H9 (cell line): Measurements from ENCODE around the gene GNAS. TPM values are rescaled to one million over a fixed set of nuclear protein-coding genes. Genes with fewer than 3 reads are reported as not detected.

ENCODE experiments used
- DNase-seq: peaks from one replicate; pipeline ENCODE4 v3.0.0-alpha.2; 2017
- H2AFZ ChIP-seq: one replicate; pipeline ENCODE4 v1.6.1; 2013; ENCODE audit warnings: mild to moderate bottlenecking, low read length, control low read depth, moderate library complexity
- H2AK5ac ChIP-seq: 2 replicates; pipeline ENCODE4 v1.6.1; 2013; ENCODE audit warnings: low read length, control low read depth, mixed read lengths; ENCODE audit not compliant: insufficient read length
- H2BK120ac ChIP-seq: one replicate; pipeline ENCODE4 v1.6.1; 2013; ENCODE audit warnings: low read depth, mild to moderate bottlenecking, low read length, control low read depth, inconsistent platforms; ENCODE audit not compliant: poor library complexity, severe bottlenecking
- H2BK12ac ChIP-seq: 2 replicates; pipeline ENCODE4 v1.6.1; 2013; ENCODE audit warnings: low read length, control low read depth, mixed read lengths, low read depth; ENCODE audit not compliant: insufficient read length
- H2BK15ac ChIP-seq: 2 replicates; pipeline ENCODE4 v1.6.1; 2013; ENCODE audit warnings: low read depth, low read length, control low read depth
- H2BK20ac ChIP-seq: one replicate; pipeline ENCODE4 v1.6.1; 2013; ENCODE audit warnings: low read depth, mild to moderate bottlenecking, low read length, control low read depth, inconsistent platforms; ENCODE audit not compliant: poor library complexity, severe bottlenecking
- H2BK5ac ChIP-seq: 2 replicates; pipeline ENCODE4 v1.6.1; 2013; ENCODE audit warnings: low read length, control low read depth, mixed read lengths; ENCODE audit not compliant: insufficient read length
- H3K14ac ChIP-seq: 2 replicates; pipeline ENCODE4 v1.6.1; 2013; ENCODE audit warnings: low read length, control low read depth; ENCODE audit not compliant: insufficient read depth
- H3K18ac ChIP-seq: 2 replicates; pipeline ENCODE4 v1.6.1; 2013; ENCODE audit warnings: low read depth, mild to moderate bottlenecking, mixed read lengths, low read length, control low read depth; ENCODE audit not compliant: insufficient read length
- H3K23ac ChIP-seq: 2 replicates; pipeline ENCODE4 v1.6.1; 2013; ENCODE audit warnings: low read length, control low read depth, mixed read lengths, low read depth; ENCODE audit not compliant: insufficient read length
- H3K23me2 ChIP-seq: 2 replicates; pipeline ENCODE4 v1.6.1; 2013; ENCODE audit warnings: low read depth, mild to moderate bottlenecking, mixed read lengths, low read length, control low read depth; ENCODE audit not compliant: insufficient read length, poor library complexity, severe bottlenecking
- H3K27ac ChIP-seq: 2 replicates; pipeline ENCODE4 v1.5.1; 2013; ENCODE audit warnings: low read length, control low read depth, mixed read lengths, low read depth; ENCODE audit not compliant: insufficient read length
- H3K27me3 ChIP-seq: 2 replicates; pipeline ENCODE4 v1.6.1; 2013; ENCODE audit warnings: low read length, control low read depth, inconsistent platforms; ENCODE audit not compliant: insufficient read depth
- H3K4ac ChIP-seq: 2 replicates; pipeline ENCODE4 v1.6.1; 2013; ENCODE audit warnings: low read depth, mild to moderate bottlenecking, control low read depth, inconsistent platforms, low read length, moderate library complexity
- H3K4me1 ChIP-seq: 2 replicates; pipeline ENCODE4 v1.6.1; 2013; ENCODE audit warnings: low read length, control low read depth, inconsistent platforms; ENCODE audit not compliant: insufficient read depth
- H3K4me2 ChIP-seq: 2 replicates; pipeline ENCODE4 v1.6.1; 2013; ENCODE audit warnings: low read length, control low read depth, mixed read lengths; ENCODE audit not compliant: insufficient read length, insufficient read depth
- H3K56ac ChIP-seq: 2 replicates; pipeline ENCODE4 v1.6.1; 2013; ENCODE audit warnings: low read depth, mild to moderate bottlenecking, mixed read lengths, low read length, control low read depth; ENCODE audit not compliant: insufficient read length
- H3K79me1 ChIP-seq: 2 replicates; pipeline ENCODE4 v1.6.1; 2013; ENCODE audit warnings: low read depth, mild to moderate bottlenecking, moderate library complexity, low read length, control low read depth, inconsistent platforms; ENCODE audit not compliant: insufficient read depth, poor library complexity, severe bottlenecking
- H3K79me2 ChIP-seq: 2 replicates; pipeline ENCODE4 v1.6.1; 2013; ENCODE audit warnings: low read length, control low read depth, inconsistent platforms; ENCODE audit not compliant: insufficient read depth
- H3K9ac ChIP-seq: 2 replicates; pipeline ENCODE4 v1.6.1; 2013; ENCODE audit warnings: low read length, control low read depth, mixed read lengths; ENCODE audit not compliant: insufficient read length; ENCODE audit errors: extremely low read depth
- H3K9me3 ChIP-seq: one replicate; pipeline ENCODE4 v1.6.1; 2013; ENCODE audit warnings: low read depth, low read length, inconsistent platforms; ENCODE audit not compliant: control insufficient read depth
- H3T11ph ChIP-seq: one replicate; pipeline ENCODE4 v1.6.1; 2013; ENCODE audit warnings: mild to moderate bottlenecking, low read length, control low read depth, inconsistent platforms
- H4K20me1 ChIP-seq: one replicate; pipeline ENCODE4 v1.6.1; 2013; ENCODE audit not compliant: control insufficient read depth, insufficient read length, insufficient read depth
- H4K5ac ChIP-seq: 2 replicates; pipeline ENCODE4 v1.6.1; 2013; ENCODE audit warnings: low read depth, mild to moderate bottlenecking, mixed read lengths, low read length, control low read depth; ENCODE audit not compliant: insufficient read length
- H4K8ac ChIP-seq: replicated peaks from 2 replicates; pipeline ENCODE4 v1.6.1; 2013; ENCODE audit warnings: low read length, control low read depth, mixed read lengths, low read depth; ENCODE audit not compliant: insufficient read length
- H4K91ac ChIP-seq: 2 replicates; pipeline ENCODE4 v1.6.1; 2013; ENCODE audit warnings: low read depth, mild to moderate bottlenecking, moderate library complexity, mixed read lengths, low read length, control low read depth; ENCODE audit not compliant: insufficient read length
- H3K27ac Mint-ChIP-seq, 3 experiments: 2 replicates in 2 of 3; 3 replicates in 1 of 3; pipeline ENCODE4 v1.8.0; 2020 to 2021; ENCODE audit warnings: mixed read lengths in 3 of 3, mild to moderate bottlenecking in 1 of 3, moderate library complexity in 1 of 3
- H3K27me3 Mint-ChIP-seq: 2 replicates; pipeline ENCODE4 v1.8.0; 2021; ENCODE audit warnings: low read depth, mild to moderate bottlenecking, moderate library complexity, mixed read lengths
- H3K36me3 Mint-ChIP-seq, 3 experiments: 2 replicates in 2 of 3; 3 replicates in 1 of 3; pipeline ENCODE4 v1.8.0; 2020 to 2021; ENCODE audit warnings: low read depth in 3 of 3, mixed read lengths in 3 of 3; ENCODE audit not compliant: insufficient read depth in 1 of 3
- H3K4me1 Mint-ChIP-seq, 2 experiments: 2 replicates each; pipeline ENCODE4 v1.8.0; 2020; ENCODE audit warnings: mixed read lengths in 2 of 2
- H3K4me3 Mint-ChIP-seq, 2 experiments: 2 replicates in 1 of 2; 3 replicates in 1 of 2; pipeline ENCODE4 v1.8.0; 2020 to 2021; ENCODE audit warnings: mild to moderate bottlenecking in 2 of 2, mixed read lengths in 2 of 2, moderate library complexity in 1 of 2
- H3K9me3 Mint-ChIP-seq, 2 experiments: 2 replicates in 1 of 2; 3 replicates in 1 of 2; pipeline ENCODE4 v1.8.0; 2020; ENCODE audit warnings: mild to moderate bottlenecking in 2 of 2, mixed read lengths in 2 of 2, moderate library complexity in 1 of 2
- CTCF ChIP-seq: fragments of 200-600 bp; sonication (generic); conservative IDR thresholded peaks from 3 replicates; pipeline ENCODE4 v1.8.0; 2021; ENCODE audit warnings: antibody characterized with exemption, mild to moderate bottlenecking
- WGBS: extraction: QIAGEN DNeasy Blood & Tissue Kit; methylation state at CpG from one replicate; pipeline ENCODE4 v1.1.7; 2013; ENCODE audit warnings: missing lambda C conversion rate, low lambda C conversion rate, mixed read lengths; ENCODE audit not compliant: insufficient read length; ENCODE audit errors: extremely low coverage; 5-methylcytosine and 5-hydroxymethylcytosine counted together
- total RNA-seq: library from RNA; stranded (reverse); gene quantifications from 2 replicates; pipeline ENCODE4 v1.2.1, GENCODE V29; 2021

Gene GNAS
- total RNA-seq, 1 experiment from 2014 or later, result 920 TPM

GRCh38 chr20:58871533-58872102, 19.1 kb downstream of the GNAS start:
- Histone ChIP-seq H3K9ac (no peak overlapping the region), H3K79me1 (no peaks in the 10 kb centered on the region), H3K23me2 (no peaks in the 10 kb centered on the region), H2BK15ac (no peak overlapping the region), H3K27ac (no peak overlapping the region), H2AFZ (no peak overlapping the region), H3K56ac (no peak overlapping the region), H3K79me2 (no peaks in the 10 kb centered on the region), H3K23ac (no peak overlapping the region), H4K20me1 (no peaks in the 10 kb centered on the region), H2BK5ac (no peak overlapping the region), H2BK20ac (no peak overlapping the region), H3K14ac (no peak overlapping the region; the same call in 1 of the 2 replicates), H2BK120ac (no peak overlapping the region), H2AK5ac (no peak overlapping the region), H4K8ac (no peak overlapping the region), H3K27me3 (no peaks in the 10 kb centered on the region), H3T11ph (no peak overlapping the region), H4K91ac (no peak overlapping the region), H3K4ac (no peak overlapping the region), H3K18ac (no peak overlapping the region), H2BK12ac (no peak overlapping the region), H3K4me1 (no peaks in the 10 kb centered on the region), H3K9me3 (no peaks in the 10 kb centered on the region), H4K5ac (no peak overlapping the region), H3K4me2 (no peak overlapping the region)
- Mint-ChIP-seq H3K4me3 (no peak overlapping the region), H3K27me3 (peaks cover 1% of the 10 kb centered on the region), H3K9me3 (peaks cover 2 to 3% of the 10 kb centered on the region in 2 experiments; a peak in 3 of 5 replicates), H3K27ac (no peak overlapping the region), H3K4me1 (peaks cover 37 to 41% of the 10 kb centered on the region in 2 experiments), H3K36me3 (peaks cover 4 to 7% (median 5%) of the 10 kb centered on the region in 3 experiments; a peak in 5 of 7 replicates)
- no peak for DNase-seq
- TF ChIP-seq CTCF, result no peak
- WGBS, result no CpG with 5 or more reads among the region's 8 CpGs
